ENCODE measurements around the gene VPS37B.
A peak's percentile ranks its signal among the peaks of the same experiment; 100 is the strongest.

Gene VPS37B

DNA sequence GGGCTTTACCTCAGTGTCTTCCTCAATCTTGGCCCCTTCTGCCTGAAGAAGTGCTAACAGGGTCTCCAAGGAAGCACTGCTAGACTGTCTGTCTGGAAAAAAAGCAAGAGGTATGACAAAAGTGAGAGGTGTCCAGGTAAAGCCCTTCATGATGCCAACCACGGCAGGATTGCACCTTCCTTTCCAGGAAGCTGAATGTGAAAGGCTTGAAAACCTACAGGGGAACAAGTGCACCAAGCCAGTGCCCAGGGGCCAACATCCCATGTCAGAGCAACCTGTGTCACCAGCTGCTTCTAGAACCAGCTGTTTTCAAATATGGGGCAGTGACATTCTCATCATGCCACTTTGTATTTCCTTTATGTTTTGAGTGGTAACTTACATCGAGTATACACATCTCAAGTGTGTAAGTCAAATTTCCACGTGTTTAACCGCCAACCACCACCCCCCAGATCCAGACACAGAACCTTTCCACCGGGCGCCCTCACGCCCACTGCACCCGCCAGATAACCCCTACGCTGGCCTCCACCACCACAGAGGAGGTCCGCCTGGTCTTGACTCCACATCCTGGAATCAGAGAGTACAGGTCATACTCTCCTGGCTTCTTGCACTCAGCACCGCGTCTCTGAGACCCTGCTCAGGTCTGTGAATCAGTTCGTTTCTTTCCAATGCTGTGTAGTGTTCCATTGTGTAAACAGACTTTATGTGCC is 27.3 kb downstream of the VPS37B start:
- TF ChIP-seq, protein P1, sequence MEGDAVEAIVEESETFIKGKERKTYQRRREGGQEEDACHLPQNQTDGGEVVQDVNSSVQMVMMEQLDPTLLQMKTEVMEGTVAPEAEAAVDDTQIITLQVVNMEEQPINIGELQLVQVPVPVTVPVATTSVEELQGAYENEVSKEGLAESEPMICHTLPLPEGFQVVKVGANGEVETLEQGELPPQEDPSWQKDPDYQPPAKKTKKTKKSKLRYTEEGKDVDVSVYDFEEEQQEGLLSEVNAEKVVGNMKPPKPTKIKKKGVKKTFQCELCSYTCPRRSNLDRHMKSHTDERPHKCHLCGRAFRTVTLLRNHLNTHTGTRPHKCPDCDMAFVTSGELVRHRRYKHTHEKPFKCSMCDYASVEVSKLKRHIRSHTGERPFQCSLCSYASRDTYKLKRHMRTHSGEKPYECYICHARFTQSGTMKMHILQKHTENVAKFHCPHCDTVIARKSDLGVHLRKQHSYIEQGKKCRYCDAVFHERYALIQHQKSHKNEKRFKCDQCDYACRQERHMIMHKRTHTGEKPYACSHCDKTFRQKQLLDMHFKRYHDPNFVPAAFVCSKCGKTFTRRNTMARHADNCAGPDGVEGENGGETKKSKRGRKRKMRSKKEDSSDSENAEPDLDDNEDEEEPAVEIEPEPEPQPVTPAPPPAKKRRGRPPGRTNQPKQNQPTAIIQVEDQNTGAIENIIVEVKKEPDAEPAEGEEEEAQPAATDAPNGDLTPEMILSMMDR (IDR thresholded peaks at IDR 0.05; ENCODE audit: insufficient read depth, low read depth, low read length, missing control alignments), result no peak
- no peak overlapping the region for H3K4me3 ChIP-seq (ENCODE audit: low read depth, low read length)
- no peak for DNase-seq (ENCODE audit: low read depth)

DNA sequence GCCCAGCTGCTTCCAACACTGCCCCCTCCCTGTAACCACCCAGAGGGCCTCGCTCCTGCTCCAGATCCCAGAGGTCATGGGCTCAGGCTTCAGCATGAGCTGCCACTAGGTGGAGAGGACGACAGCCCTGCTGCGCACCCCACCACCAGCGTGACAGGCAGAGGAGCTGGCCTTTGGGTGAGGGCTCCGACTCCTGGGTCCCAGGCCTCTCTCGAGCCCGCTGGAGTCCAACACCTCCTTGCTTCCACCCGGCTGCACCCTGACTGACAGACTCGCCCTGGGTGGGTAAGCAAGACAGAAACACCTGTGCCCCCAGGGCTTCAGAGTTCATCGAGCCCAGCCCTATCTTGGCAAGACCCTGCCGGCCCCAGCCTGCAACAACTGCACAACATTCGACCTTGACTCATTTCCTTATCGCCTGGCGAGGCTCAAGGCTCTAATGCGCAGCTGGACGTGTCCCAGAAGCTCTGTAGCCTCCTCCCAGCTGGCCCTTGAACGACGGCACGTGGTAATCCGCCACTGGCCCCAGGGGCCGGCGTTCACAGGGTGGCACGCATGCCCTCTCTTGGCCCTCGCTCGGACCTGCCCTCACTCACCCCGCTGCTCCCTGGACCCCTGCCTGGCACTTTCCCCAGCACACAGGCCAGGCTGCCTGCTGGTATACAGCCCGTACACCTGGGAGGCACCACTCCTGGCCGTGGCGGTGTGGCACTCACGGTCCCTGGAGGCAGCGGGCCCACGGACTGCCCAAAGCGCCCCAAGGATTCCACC is 28.0 kb downstream of the VPS37B start:
- TF ChIP-seq, protein P1 (IDR thresholded peaks at IDR 0.05; ENCODE audit: insufficient read depth, low read depth, low read length, missing control alignments), result peak; percentile 10
- H3K4me3 ChIP-seq (ENCODE audit: low read depth, low read length), result no peak overlapping the region
- DNase-seq (ENCODE audit: low read depth), result no peak

DNA sequence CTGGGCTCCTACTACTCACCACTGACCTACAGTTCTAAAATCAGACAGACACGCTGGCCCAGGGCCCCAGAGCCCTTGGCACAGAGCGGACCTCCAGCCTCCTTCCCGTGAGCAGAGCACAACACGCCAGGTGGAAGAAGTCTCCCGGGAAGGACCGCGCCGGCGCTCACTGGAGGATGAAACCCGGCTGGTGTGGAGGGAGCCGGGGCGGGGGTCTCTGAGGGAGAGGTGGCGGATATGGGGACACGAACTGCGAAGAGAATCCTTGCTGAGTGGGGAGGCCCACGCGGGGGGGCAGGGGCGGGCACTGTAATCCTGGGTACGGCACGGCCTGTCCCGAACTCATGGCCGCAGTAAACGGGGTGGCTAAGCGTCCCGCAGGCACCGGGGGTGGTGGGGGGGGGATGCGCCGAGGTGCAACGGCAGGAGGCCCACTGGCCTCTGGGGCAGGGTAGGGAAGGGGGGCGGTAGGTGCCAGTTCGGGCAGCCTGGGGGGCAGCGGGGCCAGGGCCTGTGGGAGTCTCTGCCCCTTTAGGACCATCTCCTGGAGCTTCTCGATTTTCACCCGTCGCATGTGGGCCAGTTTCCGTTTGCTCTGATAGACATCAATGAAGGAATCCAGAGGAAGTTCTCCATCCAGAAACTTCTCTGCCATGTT is 28.8 kb downstream of the VPS37B start:
- TF ChIP-seq, protein P1 (IDR thresholded peaks at IDR 0.05; ENCODE audit: insufficient read depth, low read depth, low read length, missing control alignments), result no peak
- H3K4me3 ChIP-seq (ENCODE audit: low read depth, low read length), result no peak overlapping the region
- no peak for DNase-seq (ENCODE audit: low read depth)

DNA sequence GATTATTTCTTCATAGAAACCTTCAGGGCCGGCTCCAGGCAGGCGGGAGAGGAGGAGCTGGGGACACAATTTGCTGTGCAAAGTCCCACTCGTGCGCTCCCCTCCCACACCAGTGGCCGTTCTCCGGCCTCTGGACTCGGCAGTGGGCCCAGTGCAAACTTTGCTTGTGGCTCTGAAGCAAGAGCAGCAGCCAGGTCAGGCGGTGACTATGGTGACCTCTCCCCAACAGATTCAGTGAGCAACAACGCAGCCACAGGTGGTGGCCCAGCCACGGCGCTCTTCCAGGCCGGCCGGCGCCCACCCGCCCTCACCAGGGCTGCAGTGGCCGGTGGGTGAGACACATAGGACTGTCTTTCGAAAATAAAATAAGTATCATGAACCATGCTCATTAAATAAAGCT is 29.5 kb downstream of the VPS37B start:
- TF ChIP-seq, protein P1 (IDR thresholded peaks at IDR 0.05; ENCODE audit: insufficient read depth, low read depth, low read length, missing control alignments), result no peak
- H3K4me3 ChIP-seq (ENCODE audit: low read depth, low read length), result no peak overlapping the region
- no peak for DNase-seq (ENCODE audit: low read depth)

DNA sequence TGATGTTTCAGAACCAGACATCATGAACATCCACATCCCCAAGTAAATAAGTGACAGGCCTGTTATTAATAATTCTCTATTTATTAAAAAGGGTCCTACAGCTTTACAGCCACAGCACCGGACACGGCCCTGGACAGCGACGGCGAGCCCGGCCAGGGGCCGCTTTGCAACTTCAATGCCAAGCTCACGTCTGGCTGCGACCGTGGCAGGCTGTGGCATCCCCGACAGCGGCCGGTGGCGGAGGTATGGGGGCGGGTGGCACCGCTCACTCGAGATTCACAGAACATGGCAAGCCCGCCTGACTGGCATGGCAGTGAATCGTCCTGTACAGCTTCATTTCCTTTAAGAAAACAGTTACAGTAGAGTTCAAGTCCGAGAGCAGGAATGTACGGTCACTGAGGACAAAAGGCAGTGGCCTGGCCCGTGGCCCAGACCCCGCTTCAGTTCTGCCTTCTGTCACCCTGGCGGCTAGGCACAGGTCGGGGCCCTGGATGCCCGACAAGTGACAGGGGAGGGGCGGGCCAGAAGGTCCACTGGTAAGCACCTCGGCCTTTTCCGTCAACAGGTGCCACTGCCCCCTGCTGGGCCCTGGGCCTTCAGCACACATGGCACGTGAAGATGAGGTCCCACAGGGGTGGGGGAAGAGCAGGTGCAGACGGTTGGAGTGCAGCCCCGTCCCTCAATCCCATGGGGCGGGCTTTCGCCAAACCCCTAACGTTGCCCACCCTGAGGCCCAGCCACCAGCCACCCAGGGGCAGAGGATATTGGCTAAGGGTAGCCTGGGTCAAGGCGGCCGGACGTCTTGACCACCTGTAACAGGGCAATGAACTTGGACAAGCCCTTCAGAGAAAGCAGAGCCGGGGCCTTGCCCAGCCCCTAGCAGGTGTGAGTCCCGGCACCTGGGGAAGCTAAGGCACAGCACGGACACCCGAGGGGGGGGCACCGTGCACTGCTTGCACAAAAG is 30.4 kb downstream of the VPS37B start:
- peak; percentile 38 for DNase-seq (ENCODE audit: low read depth)
- H3K4me3 ChIP-seq (ENCODE audit: low read depth, low read length), result no peak overlapping the region
- TF ChIP-seq, protein P1 (IDR thresholded peaks at IDR 0.05; ENCODE audit: insufficient read depth, low read depth, low read length, missing control alignments), result peak; percentile 26

DNA sequence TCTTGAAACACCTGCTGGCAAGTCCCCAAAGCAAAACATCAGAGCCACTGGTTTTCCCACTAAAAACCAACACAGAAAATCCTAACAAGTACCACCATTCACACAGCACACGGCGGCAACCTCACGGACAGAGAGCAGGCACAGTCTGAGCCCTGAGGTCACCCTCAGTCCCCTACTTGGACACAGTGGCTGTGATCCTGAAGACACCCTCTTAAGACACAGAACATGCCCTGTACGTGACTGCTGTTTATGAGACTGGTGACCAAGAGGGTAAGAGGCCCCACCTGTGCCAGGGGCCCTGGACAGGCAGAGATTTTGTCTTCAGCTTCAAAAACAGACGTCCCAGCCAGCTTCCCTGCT is 31.1 kb downstream of the VPS37B start:
- DNase-seq (ENCODE audit: low read depth), result no peak
- no peak overlapping the region for H3K4me3 ChIP-seq (ENCODE audit: low read depth, low read length)
- TF ChIP-seq, protein P1 (IDR thresholded peaks at IDR 0.05; ENCODE audit: insufficient read depth, low read depth, low read length, missing control alignments), result no peak

Data from GM12865 (cell line).